Activated CD8-positive, alpha-beta memory T cell treated with anti-CD3 and anti-CD28 coated beads, Interleukin-2, amount 50 U/mL, for 1 hour (primary cell): ENCODE measurements around the gene ULK2.
"Not testable (repeated sequence)": the region's sequence is repeated elsewhere in the genome, so short reads cannot be mapped to it uniquely, and the experiment has no call there.

Source experiments
- DNase-seq: peaks from one replicate; pipeline ENCODE4 v3.0.0-alpha.2; 2020; ENCODE audit errors: extremely low read depth

Gene ULK2

DNA sequence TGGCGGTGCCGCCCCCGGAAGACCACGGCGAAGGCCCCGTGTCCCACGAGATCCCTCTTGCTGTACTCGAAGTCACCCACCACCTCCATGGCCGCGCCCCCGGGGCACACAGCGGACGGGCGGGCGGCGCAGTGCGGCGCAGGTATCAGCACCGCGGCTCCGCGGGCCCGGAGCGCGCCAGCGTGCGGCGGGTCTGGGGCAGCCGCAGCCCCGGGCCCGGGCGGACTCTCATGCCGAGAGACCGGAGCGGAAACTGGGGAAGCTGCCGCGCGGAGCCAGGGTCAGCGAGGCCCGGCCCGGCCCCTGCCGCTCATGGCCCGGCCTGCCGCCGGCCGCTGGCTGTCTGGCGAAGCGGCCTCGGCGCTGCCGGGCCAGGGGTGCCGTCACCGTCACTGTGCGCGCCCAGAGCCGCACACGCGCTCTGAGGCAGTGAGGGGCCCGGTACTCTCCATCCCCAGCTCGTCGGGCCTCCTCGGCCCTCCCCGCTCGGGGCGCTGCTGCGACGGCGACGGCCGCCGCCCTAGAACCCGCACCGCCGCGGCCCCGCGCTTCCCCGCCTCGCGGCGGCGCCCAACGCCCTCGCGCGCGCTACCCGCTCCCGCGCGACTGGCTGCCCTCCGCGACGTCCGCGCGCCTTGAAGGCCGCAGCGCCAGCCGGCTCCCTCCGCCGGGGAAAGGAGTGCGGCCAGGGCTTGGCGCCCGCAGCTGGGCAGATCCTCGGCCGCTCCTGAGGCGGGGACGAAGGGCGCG is at the start of gene ULK2:
TSS of gene ULK2 (minus strand) at position 608 of the 750 bp plus-strand sequence. CDS start at position 89, 519 bp downstream.
- no peak for DNase-seq

DNA sequence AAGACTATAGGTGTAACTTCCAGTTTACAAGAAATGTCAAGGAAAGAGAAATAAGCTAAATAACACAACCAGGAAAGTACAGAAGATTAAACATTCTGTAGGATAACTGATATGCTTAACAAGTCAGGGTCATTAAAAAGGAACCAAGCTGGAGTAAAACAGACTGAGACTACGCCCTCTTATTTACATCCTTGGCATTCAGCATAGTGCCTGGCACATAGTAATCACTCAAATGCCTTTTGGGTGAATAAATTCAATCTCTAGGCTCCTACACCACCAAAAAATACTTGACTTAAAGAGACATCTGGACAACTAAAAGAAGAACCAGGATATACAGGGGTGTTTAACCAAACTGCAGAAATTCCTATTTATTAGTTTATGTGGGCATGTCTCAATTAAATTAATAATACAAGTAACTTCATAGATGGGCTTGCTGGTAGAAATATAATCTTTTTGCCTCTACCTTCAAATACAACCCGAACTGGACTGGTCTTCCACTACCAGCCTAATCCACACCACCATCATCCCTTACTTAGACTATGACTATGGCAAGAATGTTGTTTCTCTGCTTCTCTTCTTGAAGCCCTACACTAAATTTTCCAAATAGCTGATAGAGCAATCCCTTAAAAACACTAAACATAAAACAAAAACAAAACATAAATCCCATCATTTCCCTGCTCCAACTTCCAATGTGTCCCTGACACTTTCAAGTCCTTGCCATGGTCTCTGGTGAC is 47.7 kb upstream of the ULK2 start:
- no peak for DNase-seq

DNA sequence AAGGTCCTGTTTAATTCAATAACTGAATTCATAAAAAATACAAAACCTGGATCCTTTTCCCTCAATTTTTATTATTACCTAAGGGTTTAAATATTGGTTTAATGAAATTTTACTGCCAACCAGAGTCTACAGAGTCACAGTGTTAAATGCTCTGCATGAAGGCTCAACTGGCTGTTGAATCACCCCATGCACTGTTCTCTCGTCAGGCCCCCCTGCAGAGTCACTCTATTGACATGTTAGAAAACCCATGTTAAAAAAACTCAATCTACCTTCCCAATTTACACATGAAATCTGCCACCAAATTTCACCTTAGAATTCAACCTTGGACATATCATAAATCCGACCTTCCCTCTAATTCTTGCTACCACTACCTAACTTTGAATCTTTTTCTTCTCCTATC is 43.3 kb upstream of the ULK2 start:
- DNase-seq: no peak

DNA sequence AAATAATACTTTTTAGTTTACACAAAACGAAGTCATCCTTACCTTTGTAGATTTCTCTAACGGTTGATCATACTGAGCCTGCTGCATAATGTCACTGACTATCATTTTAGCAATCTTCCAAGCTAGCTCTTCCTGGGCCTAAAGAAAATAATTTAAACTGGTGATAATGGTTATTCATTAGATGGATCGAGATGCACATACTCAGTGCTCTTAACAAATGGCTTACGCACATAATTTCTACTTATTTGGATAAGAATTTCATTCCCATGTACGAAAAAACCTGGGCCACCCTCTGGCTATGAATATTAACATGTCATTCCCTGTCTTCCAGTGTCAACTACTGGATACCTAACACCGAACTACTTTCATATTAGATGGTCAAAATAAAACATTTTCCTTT is 41.4 kb upstream of the ULK2 start:
- no peak for DNase-seq

DNA sequence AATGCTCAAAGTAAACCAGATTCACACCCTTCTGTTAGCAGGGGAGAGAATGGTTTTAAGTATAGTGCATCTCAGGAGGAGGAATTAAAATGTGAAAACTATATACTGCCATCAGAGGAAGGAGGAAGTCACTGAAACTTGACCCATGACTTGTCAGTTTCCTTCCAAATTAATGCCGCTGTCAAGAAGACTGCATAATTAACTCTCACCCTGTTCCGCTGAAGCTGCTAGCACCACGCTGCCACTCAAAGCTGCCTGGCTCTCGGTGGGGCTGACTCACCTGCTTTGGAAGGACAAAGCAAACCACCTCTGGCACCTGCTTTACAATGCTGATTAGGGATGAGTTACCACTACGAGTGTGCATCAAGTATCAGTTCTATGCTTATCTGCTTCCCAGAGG is 37.8 kb upstream of the ULK2 start:
- DNase-seq: no peak

DNA sequence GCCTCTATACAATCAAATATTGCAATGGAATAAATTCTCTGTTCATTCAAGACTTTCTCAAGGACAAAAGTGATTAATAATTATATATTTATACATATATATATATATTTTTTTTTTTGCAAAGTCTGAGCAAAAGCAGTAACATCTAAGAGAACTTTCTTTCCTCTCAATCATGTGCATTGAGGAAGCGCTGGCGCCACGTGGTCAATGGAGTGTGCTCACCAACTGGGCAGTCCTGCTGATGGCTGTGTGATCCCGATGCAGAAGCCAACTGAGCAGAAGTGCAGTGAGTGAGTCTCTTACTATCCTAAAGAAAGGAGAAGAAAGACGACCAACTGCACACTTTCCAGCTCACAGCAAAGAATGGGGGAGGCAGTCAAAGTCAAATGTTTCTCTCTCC is 37.2 kb upstream of the ULK2 start:
- no peak for DNase-seq

DNA sequence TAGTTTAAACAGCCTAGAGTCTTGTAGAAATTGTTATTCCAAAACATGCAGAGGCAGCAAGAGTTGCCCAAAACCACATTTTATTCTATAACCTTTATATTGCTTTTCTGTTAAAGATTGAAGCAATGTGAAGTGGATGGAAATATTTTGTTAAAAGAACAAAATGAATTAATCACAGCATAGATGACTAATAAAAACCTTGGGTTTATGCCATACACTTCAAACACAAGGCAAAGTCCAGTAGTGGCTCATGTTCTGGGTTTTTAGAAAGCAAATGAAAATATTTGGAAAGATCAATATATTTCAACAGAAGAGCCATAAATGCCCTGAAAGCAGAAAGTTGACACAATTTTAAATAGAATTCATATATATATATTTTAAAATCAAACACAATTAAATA is 36.7 kb upstream of the ULK2 start:
- no peak for DNase-seq

DNA sequence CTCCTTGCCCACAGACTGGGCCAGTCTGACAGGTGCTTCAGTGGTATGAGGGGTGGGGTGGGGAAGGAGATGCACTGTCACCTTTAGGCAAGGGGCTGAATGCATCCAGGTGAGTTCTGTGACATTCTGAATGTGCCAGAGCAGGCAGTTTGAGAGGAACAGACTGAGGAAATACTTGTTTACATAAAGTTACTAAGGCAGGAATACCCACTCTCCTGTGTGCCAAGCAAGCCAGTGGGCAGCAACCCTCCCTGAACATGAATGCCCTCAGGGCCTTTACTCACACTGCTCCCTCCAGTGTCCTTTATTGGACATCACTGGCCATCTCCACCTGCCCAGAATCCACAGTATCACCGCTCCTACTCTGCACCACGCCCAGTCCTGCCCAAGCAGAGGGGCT is 33.1 kb upstream of the ULK2 start:
- DNase-seq: no peak

DNA sequence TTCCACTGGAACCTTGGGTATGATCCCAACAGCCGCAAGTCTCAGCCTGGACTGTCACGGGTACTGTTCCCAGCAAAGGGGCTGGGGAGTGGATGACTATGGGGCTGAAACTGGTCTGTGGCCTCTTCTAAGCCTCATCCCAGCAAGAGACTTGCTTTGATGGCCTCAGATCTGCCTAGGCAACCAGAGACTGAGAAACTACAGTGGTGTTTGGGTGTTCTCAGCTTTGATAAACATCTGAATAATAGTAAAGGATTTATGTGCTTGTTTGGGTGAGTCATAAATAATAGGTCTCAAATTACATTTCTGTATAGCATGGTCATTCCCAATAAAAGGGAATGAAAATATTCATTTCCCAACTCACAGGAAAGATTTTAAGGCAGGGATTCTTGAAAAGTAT is 30.2 kb upstream of the ULK2 start:
- no peak for DNase-seq

DNA sequence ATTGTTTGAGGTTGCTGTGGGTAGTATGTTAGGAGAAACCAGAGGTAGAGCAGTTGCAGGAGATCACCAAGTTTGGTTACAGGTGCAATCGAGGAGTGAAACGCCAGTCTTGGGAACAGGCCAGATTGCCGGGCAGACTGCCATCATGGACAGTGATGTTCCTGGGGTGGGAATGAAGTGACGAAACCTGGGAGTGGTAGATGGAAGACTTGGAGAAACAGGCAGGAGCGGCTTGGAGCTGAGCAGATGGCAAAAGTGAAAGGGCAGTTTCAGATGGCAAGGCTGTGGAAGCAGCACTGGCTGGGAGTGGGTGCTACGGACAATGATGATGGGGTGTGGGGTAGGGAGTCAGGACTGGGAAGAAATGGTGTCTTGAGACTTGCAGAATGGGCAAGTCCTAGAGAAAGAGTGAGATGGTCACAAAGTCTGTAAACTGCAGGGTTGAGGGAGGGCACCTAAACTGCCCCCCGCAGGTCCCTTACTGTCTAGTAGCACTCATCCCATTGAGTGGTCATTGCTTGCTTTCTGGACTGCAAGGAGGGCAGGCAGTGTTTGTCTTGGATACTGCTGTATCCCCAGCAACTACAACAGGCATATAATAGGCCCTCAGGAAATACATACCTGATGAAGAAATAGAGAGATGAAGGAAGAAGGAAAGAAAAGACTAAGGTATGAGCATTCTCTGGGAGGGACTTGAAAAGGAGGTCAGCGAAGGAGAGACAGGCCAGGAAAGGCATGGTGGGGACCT is 29.5 kb upstream of the ULK2 start:
- DNase-seq: no peak

DNA sequence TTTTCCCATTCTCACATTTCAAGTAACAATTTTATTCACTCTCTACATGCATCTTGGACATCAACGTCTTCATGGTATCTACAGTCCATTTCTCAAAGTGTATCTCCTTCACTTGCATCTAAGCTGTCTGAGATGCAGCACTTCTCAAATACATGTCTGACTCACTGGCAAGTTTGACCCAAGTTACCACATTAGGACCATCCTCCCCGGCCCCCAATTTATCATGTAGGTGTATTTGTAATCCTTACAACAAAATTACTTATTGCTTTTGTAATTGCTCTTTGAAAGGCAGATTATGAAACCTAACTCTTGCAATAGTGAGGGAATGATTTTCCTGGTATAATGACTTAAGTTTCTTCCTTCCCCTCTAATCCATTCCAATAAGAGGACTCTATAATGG is 28.9 kb upstream of the ULK2 start:
- DNase-seq: no peak

DNA sequence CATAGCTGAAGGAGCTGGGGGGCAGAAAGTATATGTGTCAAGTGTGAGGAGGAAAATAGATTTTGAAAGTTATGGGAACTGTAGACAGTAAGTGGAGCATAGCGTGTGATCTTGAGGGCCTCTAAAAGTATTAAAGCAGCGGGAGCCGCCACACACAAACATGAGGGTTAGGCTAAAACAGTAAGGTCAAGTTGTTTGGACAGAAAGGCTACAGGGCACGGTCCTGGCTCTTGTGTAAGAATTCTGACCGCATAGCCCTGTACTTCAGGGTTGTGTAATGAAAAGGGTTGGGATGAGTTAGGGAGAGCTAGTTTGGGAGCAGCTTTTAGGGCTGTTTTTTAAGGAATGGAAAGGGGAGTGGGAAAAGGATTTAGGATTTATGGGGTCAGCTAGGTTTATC is 22.8 kb upstream of the ULK2 start:
- not testable (repeated sequence) for DNase-seq

DNA sequence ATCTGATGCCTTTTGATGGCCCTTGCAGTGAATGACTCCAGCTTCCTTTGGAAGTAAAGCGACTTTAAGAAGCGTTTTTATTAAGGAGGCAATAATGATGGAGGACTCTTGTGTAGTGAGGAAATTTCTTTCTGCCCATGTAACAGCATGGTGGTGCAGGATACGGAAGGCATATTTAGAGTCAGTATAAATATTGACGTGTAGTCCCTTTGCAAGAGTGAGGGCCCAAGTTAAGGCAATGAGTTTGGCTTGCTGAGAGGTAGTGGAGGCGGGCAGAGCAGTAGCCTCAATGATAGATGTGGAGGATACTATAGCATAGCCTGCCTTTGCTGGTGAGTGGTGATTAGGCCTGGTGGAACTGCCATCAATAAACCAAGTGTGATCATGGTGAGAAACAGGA is 22.3 kb upstream of the ULK2 start:
- not testable (repeated sequence) for DNase-seq

DNA sequence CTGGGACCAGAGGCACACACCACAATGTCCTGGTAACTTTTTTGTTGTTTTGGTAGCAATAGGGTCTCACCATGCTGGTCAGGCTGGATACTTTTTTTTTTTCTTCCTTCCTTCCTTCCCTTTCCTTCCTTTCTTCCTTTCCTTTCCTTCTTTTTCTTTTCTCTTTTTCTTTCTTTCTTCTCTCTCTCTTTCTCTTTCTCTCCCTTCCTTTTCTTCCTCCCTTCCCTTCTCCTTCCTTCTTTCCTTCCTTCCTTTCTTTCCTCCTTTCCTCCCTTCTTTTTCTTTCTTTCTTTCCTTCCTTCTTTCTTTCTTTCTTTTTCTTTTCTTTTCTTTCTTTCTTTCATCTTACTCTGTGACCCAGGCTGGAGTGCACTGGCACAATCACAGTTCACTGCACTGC is 18.4 kb upstream of the ULK2 start:
- DNase-seq: no peak

DNA sequence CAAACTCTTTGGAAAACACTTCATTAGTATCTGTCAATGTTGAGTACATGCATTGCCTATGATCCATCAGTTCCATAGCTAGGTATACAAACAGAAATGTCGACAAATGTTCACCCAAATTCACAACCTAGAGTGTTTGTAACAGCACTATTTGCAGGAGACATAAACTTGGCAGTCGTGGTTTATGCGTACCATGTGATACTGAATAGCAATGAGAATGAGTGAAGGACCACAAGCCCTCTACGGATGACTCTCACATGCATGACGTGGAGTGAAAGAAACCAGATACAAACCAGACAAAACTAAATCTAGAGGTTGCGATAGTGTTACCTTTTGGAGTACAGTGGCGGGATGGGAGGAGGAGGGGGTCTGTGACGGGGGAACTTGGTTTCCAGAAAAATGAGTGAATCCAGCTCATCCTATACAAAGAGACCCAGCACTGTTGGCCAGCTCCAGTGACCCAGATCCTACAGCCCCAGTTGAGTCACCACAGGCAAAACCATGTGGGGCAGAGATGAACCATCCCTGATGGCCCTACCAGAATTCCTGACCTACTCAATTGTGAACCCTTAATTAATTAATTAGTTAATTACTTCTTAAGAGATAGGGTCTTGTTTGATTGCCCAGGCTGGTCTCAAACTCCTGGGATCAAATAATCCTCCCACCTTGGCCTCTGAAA is 15.9 kb upstream of the ULK2 start:
- no peak for DNase-seq

DNA sequence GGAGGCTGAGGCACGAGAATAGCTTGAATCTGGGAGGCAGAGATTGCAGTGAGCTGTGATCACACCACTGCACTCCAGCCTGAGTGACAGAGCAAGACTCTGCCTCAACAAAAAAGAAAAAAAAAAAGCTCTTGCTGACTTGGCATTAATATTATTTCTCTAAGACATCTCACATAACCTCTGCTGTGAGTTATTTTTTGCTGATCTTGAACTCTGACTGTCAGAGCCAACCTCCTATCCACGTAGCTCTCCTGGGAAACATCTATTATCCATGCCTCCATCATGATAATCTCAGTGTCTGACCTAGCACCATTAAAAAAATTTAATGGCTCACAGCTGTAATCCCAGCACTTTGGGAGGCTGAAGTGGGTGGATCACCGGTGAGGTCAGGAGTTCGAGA is 12.7 kb upstream of the ULK2 start:
- no peak for DNase-seq

DNA sequence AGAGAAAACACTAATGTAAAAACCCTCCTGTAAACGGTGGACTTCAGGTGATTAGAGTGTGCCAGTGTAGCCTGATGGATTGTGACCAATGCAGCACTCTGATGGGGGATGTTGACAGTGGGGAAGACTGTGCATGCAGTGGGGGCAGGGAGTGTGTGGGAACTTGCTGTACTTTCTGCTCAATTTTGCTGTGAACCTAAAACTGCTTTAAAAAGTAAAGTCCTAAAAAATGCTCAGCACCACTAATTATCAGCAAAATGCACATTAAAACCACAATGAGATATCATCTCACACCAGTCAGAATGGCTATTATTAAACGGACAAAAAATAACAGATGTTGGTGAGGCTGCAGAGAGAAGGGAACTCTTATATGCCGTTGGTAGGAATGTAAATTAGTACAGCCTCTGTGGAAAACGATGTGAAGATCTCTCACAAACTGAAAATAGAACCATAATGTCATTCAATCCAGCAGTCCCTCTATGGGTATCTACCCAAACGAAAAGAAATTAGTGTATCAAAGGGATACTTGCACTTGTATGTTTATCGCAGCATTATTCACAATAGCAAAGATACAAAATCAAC is 9.7 kb upstream of the ULK2 start:
- DNase-seq: no peak

DNA sequence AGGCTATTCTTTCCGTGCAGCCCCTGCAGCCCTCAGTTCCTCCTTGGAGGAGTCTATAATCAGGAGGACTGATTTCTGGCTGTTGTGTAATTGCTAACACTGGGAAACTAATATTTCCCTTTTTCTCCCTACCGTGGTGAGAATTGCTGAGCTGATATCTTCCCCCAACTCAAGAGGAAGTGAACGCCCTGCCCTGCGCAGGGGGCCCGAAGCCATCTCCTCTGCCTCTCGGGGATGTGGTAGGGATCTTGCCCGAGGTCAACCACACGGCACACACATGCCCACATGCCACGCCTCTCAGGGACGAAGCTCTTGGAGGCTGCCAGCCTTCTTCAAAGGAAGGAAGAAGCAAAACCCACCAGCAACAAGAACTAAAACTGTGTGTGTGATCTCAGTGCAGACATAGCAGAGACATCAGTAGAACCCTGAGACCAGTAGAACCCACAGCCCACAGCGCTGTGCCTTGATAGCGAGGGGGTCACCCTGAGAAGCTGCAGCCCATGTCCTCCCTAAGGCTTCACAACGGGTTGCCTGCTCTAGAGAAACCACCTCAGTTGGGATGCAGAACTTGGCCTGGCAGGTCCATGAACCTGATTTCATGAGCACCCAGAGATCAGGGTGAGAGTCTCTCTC is 8.9 kb upstream of the ULK2 start:
- DNase-seq: no peak

DNA sequence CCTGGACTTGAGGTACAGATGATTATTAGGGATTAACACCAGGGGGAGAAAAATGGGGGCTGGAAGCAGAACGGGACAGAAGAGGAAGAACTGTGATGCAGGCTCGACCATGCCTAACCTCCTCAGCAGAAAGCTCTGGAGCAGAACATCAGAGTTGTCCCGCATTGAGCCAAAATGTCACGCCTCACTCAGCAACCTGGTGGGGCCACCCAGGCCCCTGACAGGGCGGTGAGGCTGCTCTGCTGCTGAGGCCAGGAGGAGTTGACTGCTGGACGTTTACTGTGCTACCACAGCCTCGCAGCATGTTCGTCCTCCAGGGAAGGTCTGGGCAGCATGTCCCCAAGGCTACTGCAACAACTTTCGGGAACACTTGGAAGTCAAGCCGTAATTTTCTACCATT is 6.5 kb upstream of the ULK2 start:
- no peak for DNase-seq

DNA sequence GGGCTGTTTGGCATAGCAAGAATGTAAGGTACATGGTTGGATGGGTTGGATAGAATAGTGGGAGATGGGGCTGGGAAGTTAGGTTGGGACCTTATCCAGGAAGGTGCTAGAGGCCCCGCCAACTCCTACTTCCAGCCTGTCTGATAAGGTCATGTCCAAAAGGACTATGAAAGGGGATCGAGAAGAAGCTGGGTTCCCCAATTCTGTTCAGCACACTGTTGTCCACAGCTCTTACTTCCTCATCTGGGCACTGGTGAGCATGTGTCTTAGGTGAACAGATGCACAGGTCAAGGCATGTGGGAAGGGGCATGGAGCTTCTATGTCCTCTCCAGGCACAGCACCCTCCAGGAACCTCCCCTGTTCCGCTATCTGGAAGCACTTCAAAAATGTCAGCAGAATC is 5.6 kb upstream of the ULK2 start:
- DNase-seq: no peak

DNA sequence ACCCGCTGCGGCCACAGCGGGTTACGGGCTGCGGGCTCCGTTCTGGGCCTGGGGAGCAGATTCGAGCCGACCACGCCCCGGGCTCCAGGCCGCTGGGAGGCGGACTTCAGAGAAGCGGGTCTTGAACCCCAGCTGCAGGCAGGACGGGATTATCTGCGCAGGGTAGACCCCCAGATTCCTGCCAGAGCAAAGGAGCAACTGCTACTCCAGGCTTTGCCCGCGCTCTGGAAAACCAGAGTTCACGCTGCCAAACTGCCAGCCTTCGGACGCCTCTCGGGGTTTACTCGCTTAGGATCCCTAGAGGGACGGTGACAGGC is 301 bp upstream of the ULK2 start:
- no peak for DNase-seq

DNA sequence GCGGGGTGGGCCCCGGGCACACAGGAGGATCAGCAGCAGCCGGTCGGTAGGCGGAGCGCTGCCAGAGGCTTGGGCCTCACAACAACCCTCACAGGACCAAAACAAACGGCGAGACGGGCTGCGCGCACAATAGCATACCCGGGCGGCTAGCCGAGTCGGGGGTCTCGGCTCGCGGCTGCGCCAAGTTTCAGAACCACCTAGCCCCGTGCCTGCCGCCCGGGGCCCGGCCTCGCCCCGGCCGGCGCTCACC is 732 bp downstream of the ULK2 start:
- DNase-seq: no peak
